ENCODE results near the gene STX19. TPM values are rescaled to one million over a fixed set of nuclear protein-coding genes. Genes with fewer than 3 reads are reported as not detected.

The STX19 gene
- total RNA-seq, 1 experiment from 2014 or later = not detected

DNA sequence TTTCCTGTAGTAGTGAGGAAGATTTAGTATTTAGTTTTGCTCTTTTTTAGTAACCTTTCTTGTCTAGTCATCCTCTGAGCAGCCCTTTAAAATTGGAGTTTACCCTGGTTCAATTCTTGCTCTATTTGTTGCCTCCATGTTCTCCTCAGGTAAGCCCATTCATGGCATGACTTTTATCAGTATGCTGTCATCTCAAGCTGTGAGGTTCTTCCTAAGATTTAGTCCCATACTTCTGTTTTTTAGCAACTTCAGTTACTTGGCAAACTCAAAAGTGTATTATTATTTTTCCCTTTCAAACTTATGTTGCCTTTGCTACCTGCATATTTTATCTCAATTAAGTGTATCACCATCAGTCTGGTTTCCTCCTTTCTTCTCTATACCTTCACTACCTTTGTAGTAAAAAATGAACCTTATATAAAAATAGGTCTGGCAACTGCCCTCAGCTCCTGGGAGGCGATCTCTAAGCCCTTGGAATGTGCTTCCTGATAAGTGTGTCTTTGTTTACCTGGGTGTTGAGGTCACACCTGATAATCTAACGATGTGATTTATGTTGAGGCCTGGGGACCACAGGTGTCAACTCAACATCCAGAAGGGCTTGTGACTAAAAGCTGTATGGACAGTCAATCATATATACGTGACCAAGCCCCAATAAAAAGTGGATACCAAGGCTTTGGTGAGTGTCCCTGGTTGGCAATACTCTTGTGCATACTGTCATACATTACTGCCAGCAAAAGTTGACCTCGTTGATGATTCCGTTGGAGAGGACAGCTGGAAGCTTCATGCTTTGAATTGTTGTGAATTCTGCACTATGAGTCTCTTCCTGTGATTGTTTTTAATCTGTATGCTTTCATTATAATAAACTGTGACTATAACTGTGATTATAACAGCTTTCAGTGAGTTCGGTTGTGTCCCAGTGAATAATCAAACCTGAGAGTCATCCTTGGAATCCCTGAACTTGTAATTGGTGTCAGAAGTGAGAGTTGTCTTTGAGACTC, 38.4 kb upstream of the STX19 start:
- Histone ChIP-seq H3K79me2 (ENCODE audit: insufficient read depth, low read length) (no peaks in the 10 kb centered on the region; the same call in 1 of the 2 replicates), H3K56ac (ENCODE audit: insufficient read length, low read depth, low read length) (no peak overlapping the region), H2BK15ac (ENCODE audit: low read depth, low read length) (no peak overlapping the region), H3K79me1 (ENCODE audit: insufficient read depth, low read depth, low read length, poor library complexity, severe bottlenecking) (peaks cover 4% of the 10 kb centered on the region), H2BK5ac (ENCODE audit: insufficient read length, low read length) (no peak overlapping the region), H3K9ac (ENCODE audit: extremely low read depth, insufficient read length, low read length) (no peak overlapping the region), H4K5ac (ENCODE audit: insufficient read length, low read depth, low read length) (no peak overlapping the region), H2BK12ac (ENCODE audit: insufficient read length, low read depth, low read length) (no peak overlapping the region), H3K4ac (ENCODE audit: low read depth, low read length) (no peak overlapping the region), H3K14ac (ENCODE audit: insufficient read depth, low read length) (no peak overlapping the region), H3K9me3 (ENCODE audit: control insufficient read depth, low read depth, low read length) (no peaks in the 10 kb centered on the region), H4K91ac (ENCODE audit: insufficient read length, low read depth, low read length) (no peak overlapping the region), H2BK20ac (ENCODE audit: low read depth, low read length, poor library complexity, severe bottlenecking) (no peak overlapping the region), H3T11ph (ENCODE audit: low read length) (no peak overlapping the region), H3K4me1 (ENCODE audit: insufficient read depth, low read length) (no peaks in the 10 kb centered on the region; the same call in none of the 2 replicates), H4K20me1 (ENCODE audit: control insufficient read depth, insufficient read depth, insufficient read length) (no peaks in the 10 kb centered on the region), H2AFZ (ENCODE audit: low read length) (no peak overlapping the region), H3K18ac (ENCODE audit: insufficient read length, low read depth, low read length) (no peak overlapping the region), H3K27me3 (ENCODE audit: insufficient read depth, low read length) (no peaks in the 10 kb centered on the region), H3K23me2 (ENCODE audit: insufficient read length, low read depth, low read length, poor library complexity, severe bottlenecking) (peaks cover 8% of the 10 kb centered on the region), H4K8ac (replicated peaks; ENCODE audit: insufficient read length, low read depth, low read length) (no peak overlapping the region), H2BK120ac (ENCODE audit: low read depth, low read length, poor library complexity, severe bottlenecking) (no peak overlapping the region), H2AK5ac (ENCODE audit: insufficient read length, low read length) (no peak overlapping the region), H3K27ac (ENCODE audit: insufficient read length, low read depth, low read length) (no peak overlapping the region), H3K23ac (ENCODE audit: insufficient read length, low read depth, low read length) (no peak overlapping the region), H3K4me2 (ENCODE audit: insufficient read depth, insufficient read length, low read length) (no peak overlapping the region)
- no peak overlapping the region for H3K4me3 Mint-ChIP-seq
- H3K27me3 Mint-ChIP-seq (ENCODE audit: low read depth) = no peaks in the 10 kb centered on the region
- WGBS (ENCODE audit: extremely low coverage, insufficient read length, low lambda C conversion rate) = no CpG with 5 or more reads among the region's 6 CpGs
- H3K36me3 Mint-ChIP-seq (ENCODE audit: insufficient read depth in 1 of 3, low read depth in 3 of 3) = peaks cover 8 to 15% (median 9%) of the 10 kb centered on the region in 3 experiments; a peak in 6 of 7 replicates
- no peak overlapping the region for H3K27ac Mint-ChIP-seq
- peaks cover 5 to 8% of the 10 kb centered on the region in 2 experiments for H3K4me1 Mint-ChIP-seq
- DNase-seq = no peak
- TF ChIP-seq, protein P1, sequence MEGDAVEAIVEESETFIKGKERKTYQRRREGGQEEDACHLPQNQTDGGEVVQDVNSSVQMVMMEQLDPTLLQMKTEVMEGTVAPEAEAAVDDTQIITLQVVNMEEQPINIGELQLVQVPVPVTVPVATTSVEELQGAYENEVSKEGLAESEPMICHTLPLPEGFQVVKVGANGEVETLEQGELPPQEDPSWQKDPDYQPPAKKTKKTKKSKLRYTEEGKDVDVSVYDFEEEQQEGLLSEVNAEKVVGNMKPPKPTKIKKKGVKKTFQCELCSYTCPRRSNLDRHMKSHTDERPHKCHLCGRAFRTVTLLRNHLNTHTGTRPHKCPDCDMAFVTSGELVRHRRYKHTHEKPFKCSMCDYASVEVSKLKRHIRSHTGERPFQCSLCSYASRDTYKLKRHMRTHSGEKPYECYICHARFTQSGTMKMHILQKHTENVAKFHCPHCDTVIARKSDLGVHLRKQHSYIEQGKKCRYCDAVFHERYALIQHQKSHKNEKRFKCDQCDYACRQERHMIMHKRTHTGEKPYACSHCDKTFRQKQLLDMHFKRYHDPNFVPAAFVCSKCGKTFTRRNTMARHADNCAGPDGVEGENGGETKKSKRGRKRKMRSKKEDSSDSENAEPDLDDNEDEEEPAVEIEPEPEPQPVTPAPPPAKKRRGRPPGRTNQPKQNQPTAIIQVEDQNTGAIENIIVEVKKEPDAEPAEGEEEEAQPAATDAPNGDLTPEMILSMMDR (conservative IDR thresholded peaks at IDR 0.05) = no peak
- H3K9me3 Mint-ChIP-seq = peaks cover 0 to 2% of the 10 kb centered on the region in 2 experiments; a peak in 1 of 5 replicates
